ENCODE measurements around the gene DAZAP1. TPM values are rescaled to one million over a fixed set of nuclear protein-coding genes. Genes with fewer than 3 reads are reported as not detected.

The DAZAP1 gene
- total RNA-seq, 4 donors from 2014 or later, result 41.5 to 75.4 (median 49.2) TPM

- 80% methylated on average over 3 of the region's 26 CpGs for WGBS
- Histone ChIP-seq H3K9me3 (no peaks in the 10 kb centered on the region), H3K4me3 (no peak overlapping the region), H3K27ac (no peak overlapping the region), H3K27me3 (no peaks in the 10 kb centered on the region), H3K4me1 (peaks cover 24% of the 10 kb centered on the region), H3K36me3 (no peaks in the 10 kb centered on the region)
- TF ChIP-seq POLR2AphosphoS5 (IDR thresholded peaks at IDR 0.05) (no peak), EP300 (IDR thresholded peaks at IDR 0.05) (no peak), POLR2A (IDR thresholded peaks at IDR 0.05) (no peak)
- TF ChIP-seq, protein P1, sequence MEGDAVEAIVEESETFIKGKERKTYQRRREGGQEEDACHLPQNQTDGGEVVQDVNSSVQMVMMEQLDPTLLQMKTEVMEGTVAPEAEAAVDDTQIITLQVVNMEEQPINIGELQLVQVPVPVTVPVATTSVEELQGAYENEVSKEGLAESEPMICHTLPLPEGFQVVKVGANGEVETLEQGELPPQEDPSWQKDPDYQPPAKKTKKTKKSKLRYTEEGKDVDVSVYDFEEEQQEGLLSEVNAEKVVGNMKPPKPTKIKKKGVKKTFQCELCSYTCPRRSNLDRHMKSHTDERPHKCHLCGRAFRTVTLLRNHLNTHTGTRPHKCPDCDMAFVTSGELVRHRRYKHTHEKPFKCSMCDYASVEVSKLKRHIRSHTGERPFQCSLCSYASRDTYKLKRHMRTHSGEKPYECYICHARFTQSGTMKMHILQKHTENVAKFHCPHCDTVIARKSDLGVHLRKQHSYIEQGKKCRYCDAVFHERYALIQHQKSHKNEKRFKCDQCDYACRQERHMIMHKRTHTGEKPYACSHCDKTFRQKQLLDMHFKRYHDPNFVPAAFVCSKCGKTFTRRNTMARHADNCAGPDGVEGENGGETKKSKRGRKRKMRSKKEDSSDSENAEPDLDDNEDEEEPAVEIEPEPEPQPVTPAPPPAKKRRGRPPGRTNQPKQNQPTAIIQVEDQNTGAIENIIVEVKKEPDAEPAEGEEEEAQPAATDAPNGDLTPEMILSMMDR (IDR thresholded peaks at IDR 0.05), result no peak
- peak in 1 of 2 donors; percentile 54 for DNase-seq (ENCODE audit: low spot score in 2 of 2)
Observed at GRCh38 chr19:1481224-1481892, 74.0 kb downstream of the DAZAP1 start.

DNA sequence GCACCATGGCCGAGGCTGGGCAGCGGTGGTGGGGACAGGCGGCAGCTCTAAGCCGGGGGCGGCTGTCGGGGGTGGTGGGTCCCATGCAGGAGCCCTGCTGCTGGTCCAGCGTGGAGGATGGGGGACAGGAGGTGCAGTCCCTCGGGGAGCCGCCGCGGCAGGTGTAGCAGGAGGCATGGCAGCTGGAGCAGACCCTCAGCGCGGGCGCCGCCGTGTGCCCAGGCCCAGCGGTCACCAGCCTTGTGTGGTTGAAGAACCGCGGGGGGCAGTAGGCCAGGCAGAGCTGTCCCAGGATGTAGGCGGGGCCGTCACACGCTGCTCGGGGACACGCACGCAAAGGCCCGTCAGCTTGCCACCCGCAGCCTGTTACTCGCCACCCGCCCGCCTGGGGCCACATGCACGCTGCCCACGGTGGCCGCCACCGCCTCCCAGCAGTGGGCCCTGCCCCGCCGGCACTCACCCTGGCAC lies 74.5 kb downstream of the DAZAP1 start:
- no peaks in the 10 kb centered on the region for H3K9me3 ChIP-seq
- peaks cover 24% of the 10 kb centered on the region for H3K4me1 ChIP-seq
- TF ChIP-seq EP300 (IDR thresholded peaks at IDR 0.05), result no peak
- no peak for TF ChIP-seq POLR2AphosphoS5 (IDR thresholded peaks at IDR 0.05)
- TF ChIP-seq, protein P1 (IDR thresholded peaks at IDR 0.05), result no peak
- TF ChIP-seq POLR2A (IDR thresholded peaks at IDR 0.05), result no peak
- DNase-seq (ENCODE audit: low spot score in 2 of 2), result peak in 1 of 2 donors; percentile 62
- H3K36me3 ChIP-seq, result no peaks in the 10 kb centered on the region
- H3K27me3 ChIP-seq, result no peaks in the 10 kb centered on the region
- H3K27ac ChIP-seq, result no peak overlapping the region
- H3K4me3 ChIP-seq, result no peak overlapping the region
- WGBS, result 94% methylated on average over 11 of the region's 36 CpGs

DNA sequence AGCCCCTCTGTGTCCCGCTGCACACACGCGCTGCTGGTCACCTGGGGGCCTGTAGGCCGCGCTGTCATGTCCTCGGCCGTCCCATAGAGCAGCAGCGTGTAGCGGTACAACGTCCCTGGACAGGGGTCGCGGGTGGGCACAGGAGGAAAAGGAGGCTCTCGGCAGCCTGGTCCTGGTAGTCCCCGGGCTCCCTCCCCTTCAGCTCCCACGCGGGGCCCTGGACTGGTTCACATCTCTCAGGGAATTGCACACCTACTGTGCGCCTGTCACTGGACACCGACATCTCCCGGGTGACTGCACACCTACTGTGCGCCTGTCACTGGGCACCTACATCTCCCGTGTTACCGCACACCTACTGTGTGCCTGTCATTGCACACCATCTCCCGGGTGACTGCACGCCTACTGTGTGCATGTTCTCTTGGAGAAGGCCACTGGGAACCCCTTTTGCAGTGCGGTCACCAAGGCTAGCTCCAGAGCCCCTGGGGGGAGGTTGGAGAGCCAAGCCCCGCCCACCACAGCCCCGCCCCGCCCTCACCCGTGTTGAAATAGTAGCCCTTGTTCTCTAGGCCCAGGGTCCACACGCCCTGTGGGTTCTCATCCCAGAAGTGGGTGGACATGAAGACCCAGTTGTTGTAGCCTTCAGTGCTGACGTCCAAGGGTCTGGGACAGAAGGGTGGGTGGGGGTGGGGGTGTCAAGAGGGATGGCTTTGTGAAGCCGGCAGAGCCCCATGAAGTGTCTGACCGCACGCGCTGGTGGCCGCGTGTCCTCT lies 75.2 kb downstream of the DAZAP1 start:
- no peak for TF ChIP-seq POLR2A (IDR thresholded peaks at IDR 0.05)
- TF ChIP-seq POLR2AphosphoS5 (IDR thresholded peaks at IDR 0.05), result no peak
- TF ChIP-seq, protein P1 (IDR thresholded peaks at IDR 0.05), result no peak
- TF ChIP-seq EP300 (IDR thresholded peaks at IDR 0.05), result no peak
- Histone ChIP-seq H3K27ac (no peak overlapping the region), H3K4me3 (no peak overlapping the region), H3K4me1 (peaks cover 20% of the 10 kb centered on the region), H3K36me3 (no peaks in the 10 kb centered on the region), H3K27me3 (no peaks in the 10 kb centered on the region), H3K9me3 (no peaks in the 10 kb centered on the region)
- peak in 1 of 2 donors; percentile 56 for DNase-seq (ENCODE audit: low spot score in 2 of 2)
- WGBS, result 91% methylated on average over 11 of the region's 37 CpGs

DNA sequence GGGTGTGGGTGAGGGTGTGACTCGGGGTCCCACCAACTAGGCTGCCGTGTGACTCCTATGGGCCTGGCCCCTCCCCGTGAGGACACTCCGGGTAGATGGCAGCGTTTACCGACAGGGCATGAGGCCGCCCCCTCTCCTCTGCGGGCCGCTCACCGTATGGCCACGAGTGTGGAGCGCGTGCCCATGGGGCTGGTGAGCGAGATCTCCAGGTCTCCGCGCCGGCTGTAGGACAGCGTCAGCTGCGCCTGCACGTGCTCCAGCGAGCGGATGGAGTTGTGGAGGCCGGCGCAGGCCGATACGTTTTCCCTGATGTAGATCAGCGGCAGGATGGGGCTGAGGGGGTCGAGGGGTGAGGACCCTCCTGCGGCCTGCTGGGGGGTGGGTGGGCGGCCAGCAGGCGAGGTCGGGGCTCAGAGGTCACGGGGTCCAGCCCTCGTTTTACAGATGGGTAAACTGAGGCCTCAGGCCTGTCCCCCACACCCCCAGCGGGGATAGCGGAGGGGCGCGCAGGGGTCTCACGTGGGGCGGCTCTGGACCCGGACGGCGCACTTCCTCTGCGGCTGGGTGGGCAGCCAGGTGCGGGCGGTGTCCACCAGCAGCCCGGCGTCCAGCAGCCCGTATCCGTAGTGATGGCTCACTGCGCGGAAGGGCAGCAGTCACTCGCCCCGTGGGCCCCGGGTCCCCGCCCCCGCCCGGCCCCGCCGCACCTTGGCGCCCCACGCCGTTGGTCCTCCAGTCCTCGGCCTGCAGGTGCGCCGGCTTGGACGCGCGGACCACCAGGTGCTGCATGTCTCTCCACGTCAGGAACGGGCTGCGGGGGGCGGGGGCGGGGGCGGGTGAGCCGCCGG lies 76.0 kb downstream of the DAZAP1 start:
- 87% methylated on average over 40 of the region's 77 CpGs for WGBS
- no peaks in the 10 kb centered on the region for H3K9me3 ChIP-seq
- peak in 1 of 2 donors; percentile 61 for DNase-seq (ENCODE audit: low spot score in 2 of 2)
- TF ChIP-seq POLR2A (IDR thresholded peaks at IDR 0.05) (no peak), EP300 (IDR thresholded peaks at IDR 0.05) (no peak), POLR2AphosphoS5 (IDR thresholded peaks at IDR 0.05) (no peak)
- TF ChIP-seq, protein P1 (IDR thresholded peaks at IDR 0.05), result no peak
- no peaks in the 10 kb centered on the region for H3K27me3 ChIP-seq
- no peak overlapping the region for H3K27ac ChIP-seq
- peaks cover 11% of the 10 kb centered on the region for H3K4me1 ChIP-seq
- H3K4me3 ChIP-seq, result no peak overlapping the region
- no peaks in the 10 kb centered on the region for H3K36me3 ChIP-seq

Data from suprapubic skin (tissue), 4 donors.